CD4-positive, alpha-beta T cell (primary cell): ENCODE data around the gene MARCKS. TPM values are rescaled to one million over a fixed set of nuclear protein-coding genes. Genes with fewer than 3 reads are reported as not detected.

Experiments used
- ATAC-seq: fragments of 200-7000 bp; cut with Tn5 transposase; one replicate; pipeline ENCODE4 v1.10.0; 2022; ENCODE audit warnings: mild to moderate bottlenecking; ENCODE audit not compliant: poor library complexity
- CTCF ChIA-PET: fragments of 350-600 bp; sonication (Branson Sonifier 250); formaldehyde crosslinking; loops from one replicate; lab custom pipeline; 2021; ENCODE audit warnings: antibody characterized with exemption, inconsistent platforms; lab: Charles Lee
- POLR2A ChIA-PET: fragments of 350-600 bp; sonication (Branson Sonifier 250); formaldehyde crosslinking; loops from one replicate; lab custom pipeline; 2021; ENCODE audit warnings: antibody characterized with exemption, inconsistent platforms; lab: Charles Lee
- DNase-seq, 14 experiments: peaks; one replicate each; pipeline ENCODE4 v3.0.0-alpha.2; 2013 to 2020; ENCODE audit warnings: mixed read lengths in 2 of 14
- H3K27ac ChIP-seq, 2 donors: one replicate each; pipeline versions ENCODE4 v1.5.1 to v1.7.0; 2013; ENCODE audit warnings: low read length in 2 of 2, low read depth in 1 of 2, mild to moderate bottlenecking in 1 of 2
- H3K27me3 ChIP-seq, 2 experiments: 1 replicate in 1 of 2; 2 replicates in 1 of 2; pipeline versions ENCODE4 v1.6.1 to v1.7.0; 2013; ENCODE audit warnings: low read length in 2 of 2, control low read depth in 1 of 2, mild to moderate bottlenecking in 1 of 2, moderate library complexity in 1 of 2; ENCODE audit not compliant: insufficient read depth in 2 of 2, control insufficient read depth in 1 of 2
- H3K36me3 ChIP-seq: one replicate; pipeline ENCODE4 v1.6.1; 2013; ENCODE audit warnings: low read length, control low read depth; ENCODE audit not compliant: insufficient read depth
- H3K4me1 ChIP-seq: one replicate; pipeline ENCODE4 v1.6.1; 2013; ENCODE audit warnings: low read length, control low read depth; ENCODE audit not compliant: insufficient read depth
- H3K4me3 ChIP-seq: one replicate; pipeline ENCODE4 v1.5.1; 2013; ENCODE audit warnings: mild to moderate bottlenecking, low read length, moderate library complexity
- H3K9me3 ChIP-seq, 2 experiments: 1 replicate in 1 of 2; 2 replicates in 1 of 2; pipeline versions ENCODE4 v1.6.1 to v1.7.0; 2013; ENCODE audit warnings: low read length in 2 of 2, mild to moderate bottlenecking in 2 of 2, control low read depth in 1 of 2, moderate library complexity in 1 of 2; ENCODE audit not compliant: control insufficient read depth in 1 of 2, insufficient read depth in 1 of 2
- H3K27ac Mint-ChIP-seq: one replicate; pipeline ENCODE4 v1.8.0; 2020; ENCODE audit warnings: mixed read lengths
- H3K27me3 Mint-ChIP-seq: one replicate; pipeline ENCODE4 v1.8.0; 2021; ENCODE audit warnings: mixed read lengths
- H3K36me3 Mint-ChIP-seq: one replicate; pipeline ENCODE4 v1.8.0; 2021; ENCODE audit warnings: low read depth, mixed read lengths
- H3K4me1 Mint-ChIP-seq: one replicate; pipeline ENCODE4 v1.8.0; 2021; ENCODE audit warnings: low read depth, mixed read lengths
- H3K4me3 Mint-ChIP-seq: one replicate; pipeline ENCODE4 v1.8.0; 2020; ENCODE audit warnings: mild to moderate bottlenecking, mixed read lengths
- H3K9me3 Mint-ChIP-seq: one replicate; pipeline ENCODE4 v1.8.0; 2020; ENCODE audit warnings: mixed read lengths
- intact Hi-C, 2 experiments: fragments of 100-400 bp; cut with DNase I in 1 of 2; cut with micrococcal nuclease in 1 of 2; formaldehyde crosslinking; loops; one replicate each; pipeline versions ENCODE4 v1.15.1 to v1.9.0; 2023 to 2025; cut with DNase I, micrococcal nuclease
- total RNA-seq, 174 experiments: library from RNA in 2 of 174; stranded (reverse) in 2 of 174; gene quantifications; one replicate each; pipeline ENCODE4 v1.2.3 and lab custom pipeline; 2021 to 2026
- TF ChIP-seq, protein P1 (sequence below): fragments of 200-600 bp; IDR thresholded peaks from one replicate; pipeline ENCODE4 v1.8.0; 2022; ENCODE audit warnings: antibody characterized with exemption, mild to moderate bottlenecking

MARCKS gene
- total RNA-seq, 2 experiments from 2014 or later, result 0.63 to 0.70 TPM

DNA sequence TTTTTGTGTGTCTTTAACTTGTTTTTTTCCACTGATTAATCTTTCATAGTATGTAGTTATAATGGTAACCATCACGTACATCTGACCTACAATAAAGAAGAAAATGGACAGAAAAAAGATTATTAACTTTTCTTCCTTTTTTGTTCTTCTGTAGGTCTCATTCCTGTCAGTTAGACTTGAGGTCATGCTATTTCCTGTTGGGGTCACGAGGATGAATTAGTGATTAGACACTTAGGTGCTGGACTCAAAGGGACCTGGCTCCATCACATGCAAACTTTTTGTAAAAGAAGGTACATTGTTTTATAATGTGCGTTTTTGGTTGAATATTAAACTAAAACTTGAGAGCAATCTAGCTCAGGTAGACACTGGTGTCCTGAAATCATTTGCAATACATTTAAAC, 14.8 kb downstream of the MARCKS start:
- H3K27ac Mint-ChIP-seq, result no peak overlapping the region
- H3K9me3 Mint-ChIP-seq, result no peaks in the 10 kb centered on the region
- POLR2A ChIA-PET, result no interaction called here
- H3K27me3 ChIP-seq, result peaks cover 4 to 40% of the 10 kb centered on the region in 2 experiments
- H3K27me3 Mint-ChIP-seq, result peaks cover 72% of the 10 kb centered on the region
- DNase-seq (no peak), ATAC-seq (no peak)
- H3K27ac ChIP-seq, result no peak overlapping the region
- no peaks in the 10 kb centered on the region for H3K9me3 ChIP-seq
- H3K4me1 ChIP-seq, result no peaks in the 10 kb centered on the region
- no peak overlapping the region for H3K4me3 Mint-ChIP-seq
- intact Hi-C loops, result no loop called here
- peaks cover 8% of the 10 kb centered on the region for H3K4me1 Mint-ChIP-seq
- no peak overlapping the region for H3K4me3 ChIP-seq
- no peaks in the 10 kb centered on the region for H3K36me3 Mint-ChIP-seq
- TF ChIP-seq, protein P1, sequence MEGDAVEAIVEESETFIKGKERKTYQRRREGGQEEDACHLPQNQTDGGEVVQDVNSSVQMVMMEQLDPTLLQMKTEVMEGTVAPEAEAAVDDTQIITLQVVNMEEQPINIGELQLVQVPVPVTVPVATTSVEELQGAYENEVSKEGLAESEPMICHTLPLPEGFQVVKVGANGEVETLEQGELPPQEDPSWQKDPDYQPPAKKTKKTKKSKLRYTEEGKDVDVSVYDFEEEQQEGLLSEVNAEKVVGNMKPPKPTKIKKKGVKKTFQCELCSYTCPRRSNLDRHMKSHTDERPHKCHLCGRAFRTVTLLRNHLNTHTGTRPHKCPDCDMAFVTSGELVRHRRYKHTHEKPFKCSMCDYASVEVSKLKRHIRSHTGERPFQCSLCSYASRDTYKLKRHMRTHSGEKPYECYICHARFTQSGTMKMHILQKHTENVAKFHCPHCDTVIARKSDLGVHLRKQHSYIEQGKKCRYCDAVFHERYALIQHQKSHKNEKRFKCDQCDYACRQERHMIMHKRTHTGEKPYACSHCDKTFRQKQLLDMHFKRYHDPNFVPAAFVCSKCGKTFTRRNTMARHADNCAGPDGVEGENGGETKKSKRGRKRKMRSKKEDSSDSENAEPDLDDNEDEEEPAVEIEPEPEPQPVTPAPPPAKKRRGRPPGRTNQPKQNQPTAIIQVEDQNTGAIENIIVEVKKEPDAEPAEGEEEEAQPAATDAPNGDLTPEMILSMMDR, result no peak
- no peaks in the 10 kb centered on the region for H3K36me3 ChIP-seq
- CTCF ChIA-PET, result no interaction called here

DNA sequence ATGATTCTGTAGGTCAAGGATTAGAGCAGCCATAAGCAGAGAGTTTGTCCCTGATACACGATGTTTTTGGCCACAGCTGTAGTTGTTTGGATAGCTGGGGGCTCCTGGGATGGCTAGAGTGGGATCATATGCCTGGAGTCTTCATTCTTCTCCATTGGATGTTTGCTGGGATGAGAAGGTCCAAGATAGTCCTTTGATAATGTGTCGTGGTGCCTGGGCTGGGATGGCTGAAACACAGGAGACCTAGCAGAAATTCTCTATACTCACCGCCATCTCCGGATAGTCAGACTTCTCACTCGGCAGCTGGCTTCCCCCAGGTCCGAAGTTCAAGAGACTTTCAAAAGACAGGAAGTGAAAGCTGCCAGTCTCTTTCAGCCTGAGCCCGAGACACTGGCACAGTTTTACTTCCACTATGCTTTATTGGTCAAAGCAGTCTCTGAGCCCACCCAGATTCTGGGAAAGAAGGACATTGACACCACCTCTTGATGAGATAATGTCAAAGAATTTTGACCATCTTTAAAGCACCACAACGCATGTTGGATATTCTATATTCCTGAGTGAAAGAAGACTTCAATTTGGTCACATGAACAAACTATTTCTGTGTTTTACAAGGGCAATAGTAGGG, 16.0 kb downstream of the MARCKS start:
- Mint-ChIP-seq H3K4me1 (peaks cover 8% of the 10 kb centered on the region), H3K27ac (no peak overlapping the region), H3K9me3 (no peaks in the 10 kb centered on the region), H3K4me3 (peak overlapping the region; percentile 35), H3K27me3 (peaks cover 67% of the 10 kb centered on the region), H3K36me3 (no peaks in the 10 kb centered on the region)
- POLR2A ChIA-PET, result no interaction called here
- Histone ChIP-seq H3K27me3 (peaks cover 4 to 40% of the 10 kb centered on the region in 2 experiments), H3K27ac (no peak overlapping the region), H3K9me3 (no peaks in the 10 kb centered on the region), H3K4me3 (no peak overlapping the region), H3K36me3 (no peaks in the 10 kb centered on the region), H3K4me1 (no peaks in the 10 kb centered on the region)
- DNase-seq (peak in 4 of 14 experiments; percentile 20 to 41 (median 27)), ATAC-seq (no peak)
- TF ChIP-seq, protein P1, result no peak
- CTCF ChIA-PET, result no interaction called here
- intact Hi-C loops, result no loop called here

DNA sequence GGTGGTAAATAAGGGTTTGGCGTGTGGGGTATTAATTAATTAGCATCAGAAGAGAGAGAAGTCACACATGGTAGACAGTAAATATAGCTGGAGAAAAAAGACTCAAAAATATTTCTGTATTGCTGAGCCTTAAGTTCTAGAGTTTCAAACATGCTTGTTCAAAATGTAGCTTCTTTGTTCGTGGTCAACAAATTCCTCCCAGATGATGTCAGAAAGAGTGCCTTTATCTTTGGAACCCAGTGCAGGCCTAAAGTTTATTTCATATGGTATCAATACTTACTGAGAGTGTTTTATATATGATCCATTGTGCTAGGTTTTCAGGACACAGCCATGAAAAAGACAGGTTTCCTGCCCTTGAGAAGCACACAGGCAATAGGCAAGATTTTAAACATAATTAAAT, 18.3 kb downstream of the MARCKS start:
- no peaks in the 10 kb centered on the region for H3K9me3 ChIP-seq
- H3K4me3 ChIP-seq, result no peak overlapping the region
- Mint-ChIP-seq H3K36me3 (no peaks in the 10 kb centered on the region), H3K4me3 (no peak overlapping the region), H3K4me1 (peaks cover 8% of the 10 kb centered on the region), H3K27me3 (peaks cover 63% of the 10 kb centered on the region), H3K9me3 (no peaks in the 10 kb centered on the region), H3K27ac (no peak overlapping the region)
- peaks cover 3 to 19% of the 10 kb centered on the region in 2 experiments for H3K27me3 ChIP-seq
- H3K36me3 ChIP-seq, result no peaks in the 10 kb centered on the region
- CTCF ChIA-PET, result no interaction called here
- H3K4me1 ChIP-seq, result no peaks in the 10 kb centered on the region
- TF ChIP-seq, protein P1, result no peak
- no peak for ATAC-seq
- intact Hi-C loops, result no loop called here
- H3K27ac ChIP-seq, result no peak overlapping the region
- no peak for DNase-seq
- POLR2A ChIA-PET, result no interaction called here
